Activated T-helper 17 cell treated with anti-CD3 and anti-CD28 coated beads, Interleukin-2, amount 50 U/mL, for 72 hours (primary cell): Measurements from ENCODE around the gene LRRC70. TPM values are rescaled to one million over a fixed set of nuclear protein-coding genes. Genes with fewer than 3 reads are reported as not detected.
"Not testable (repeated sequence)": the region's sequence is repeated elsewhere in the genome, so short reads cannot be mapped to it uniquely, and the experiment has no call there.

ENCODE experiments used
- ATAC-seq: fragments of 150-1000 bp; cut with Tn5 transposase; replicated peaks from 2 replicates; pipeline ENCODE4 v1.10.0; 2021; ENCODE audit warnings: mild to moderate bottlenecking, moderate library complexity
- H3K27ac Mint-ChIP-seq: one replicate; pipeline ENCODE4 v1.8.0; 2022; ENCODE audit warnings: mixed read lengths
- H3K27me3 Mint-ChIP-seq: one replicate; pipeline ENCODE4 v1.8.0; 2022; ENCODE audit warnings: mixed read lengths
- H3K36me3 Mint-ChIP-seq: one replicate; pipeline ENCODE4 v1.8.0; 2022; ENCODE audit warnings: low read depth, mild to moderate bottlenecking, mixed read lengths
- H3K4me1 Mint-ChIP-seq: one replicate; pipeline ENCODE4 v1.8.0; 2022; ENCODE audit warnings: mixed read lengths
- H3K4me3 Mint-ChIP-seq: one replicate; pipeline ENCODE4 v1.8.0; 2022; ENCODE audit warnings: mild to moderate bottlenecking, mixed read lengths
- H3K9me3 Mint-ChIP-seq: one replicate; pipeline ENCODE4 v1.8.0; 2022; ENCODE audit warnings: mixed read lengths
- total RNA-seq, 2 donors: library from RNA; stranded (reverse); gene quantifications; one replicate each; pipeline ENCODE4 v1.2.3, GENCODE V29; 2022

LRRC70 gene
- total RNA-seq, 2 donors from 2014 or later: 1.1 to 2.5 TPM

- H3K27me3 Mint-ChIP-seq: no peaks in the 10 kb centered on the region
- no peak overlapping the region for H3K4me3 Mint-ChIP-seq
- no peak overlapping the region for H3K27ac Mint-ChIP-seq
- peaks cover under 1% of the 10 kb centered on the region for H3K4me1 Mint-ChIP-seq
- peaks cover 88% of the 10 kb centered on the region for H3K36me3 Mint-ChIP-seq
- no peak for ATAC-seq
- peaks cover 9% of the 10 kb centered on the region for H3K9me3 Mint-ChIP-seq
Measured at GRCh38 chr5:62564101-62564500, 14.5 kb upstream of the LRRC70 start.

- H3K9me3 Mint-ChIP-seq, H3K4me1 Mint-ChIP-seq, ATAC-seq, H3K4me3 Mint-ChIP-seq, H3K27ac Mint-ChIP-seq, H3K27me3 Mint-ChIP-seq: not testable (repeated sequence)
- peaks cover 79% of the 10 kb centered on the region for H3K36me3 Mint-ChIP-seq
Measured at GRCh38 chr5:62565740-62566139, 12.9 kb upstream of the LRRC70 start.

GRCh38 chr5:62568143-62568542 lies 10.5 kb upstream of the LRRC70 start:
- peaks cover 9% of the 10 kb centered on the region for H3K9me3 Mint-ChIP-seq
- H3K36me3 Mint-ChIP-seq: peaks cover 63% of the 10 kb centered on the region
- H3K27ac Mint-ChIP-seq: no peak overlapping the region
- H3K4me3 Mint-ChIP-seq: no peak overlapping the region
- no peak for ATAC-seq
- no peaks in the 10 kb centered on the region for H3K27me3 Mint-ChIP-seq
- peaks cover 5% of the 10 kb centered on the region for H3K4me1 Mint-ChIP-seq

GRCh38 chr5:62568800-62569432 lies 9.7 kb upstream of the LRRC70 start:
- Mint-ChIP-seq H3K9me3 (peaks cover 9% of the 10 kb centered on the region), H3K36me3 (peaks cover 59% of the 10 kb centered on the region), H3K4me1 (peaks cover 5% of the 10 kb centered on the region), H3K4me3 (no peak overlapping the region), H3K27ac (peak overlapping the region; percentile 41), H3K27me3 (no peaks in the 10 kb centered on the region)
- ATAC-seq: no peak

GRCh38 chr5:62569470-62569869 lies 9.1 kb upstream of the LRRC70 start:
- Mint-ChIP-seq H3K9me3 (peaks cover 9% of the 10 kb centered on the region), H3K27ac (peak overlapping the region; percentile 41), H3K36me3 (peaks cover 53% of the 10 kb centered on the region), H3K4me1 (peaks cover 10% of the 10 kb centered on the region), H3K4me3 (no peak overlapping the region), H3K27me3 (no peaks in the 10 kb centered on the region)
- ATAC-seq: peak; percentile 84

- Mint-ChIP-seq H3K27ac (no peak overlapping the region), H3K4me1 (peaks cover 24% of the 10 kb centered on the region), H3K36me3 (peaks cover 19% of the 10 kb centered on the region), H3K9me3 (no peaks in the 10 kb centered on the region), H3K4me3 (no peak overlapping the region), H3K27me3 (no peaks in the 10 kb centered on the region)
- no peak for ATAC-seq
Measured at GRCh38 chr5:62572918-62573514, 5.6 kb upstream of the LRRC70 start.

GRCh38 chr5:62574599-62574998 lies 4.0 kb upstream of the LRRC70 start:
- ATAC-seq: peak; percentile 49
- Mint-ChIP-seq H3K4me3 (no peak overlapping the region), H3K36me3 (peaks cover 4% of the 10 kb centered on the region), H3K4me1 (peaks cover 24% of the 10 kb centered on the region), H3K27ac (peak overlapping the region; percentile 32), H3K27me3 (no peaks in the 10 kb centered on the region), H3K9me3 (no peaks in the 10 kb centered on the region)

GRCh38 chr5:62575066-62575465 lies 3.6 kb upstream of the LRRC70 start:
- peaks cover 24% of the 10 kb centered on the region for H3K4me1 Mint-ChIP-seq
- ATAC-seq: no peak
- H3K9me3 Mint-ChIP-seq: no peaks in the 10 kb centered on the region
- no peak overlapping the region for H3K4me3 Mint-ChIP-seq
- H3K27me3 Mint-ChIP-seq: no peaks in the 10 kb centered on the region
- H3K36me3 Mint-ChIP-seq: peaks cover 4% of the 10 kb centered on the region
- peak overlapping the region; percentile 81 for H3K27ac Mint-ChIP-seq

GRCh38 chr5:62575489-62575888 lies 3.1 kb upstream of the LRRC70 start:
- H3K27me3 Mint-ChIP-seq: no peaks in the 10 kb centered on the region
- H3K4me1 Mint-ChIP-seq: peaks cover 24% of the 10 kb centered on the region
- no peak for ATAC-seq
- H3K27ac Mint-ChIP-seq: peak overlapping the region; percentile 81
- peaks cover 4% of the 10 kb centered on the region for H3K36me3 Mint-ChIP-seq
- H3K9me3 Mint-ChIP-seq: no peaks in the 10 kb centered on the region
- H3K4me3 Mint-ChIP-seq: no peak overlapping the region

- peak overlapping the region; percentile 21 for H3K27ac Mint-ChIP-seq
- peak; percentile 68 for ATAC-seq
- peak overlapping the region; percentile 7 for H3K4me3 Mint-ChIP-seq
- H3K9me3 Mint-ChIP-seq: no peaks in the 10 kb centered on the region
- H3K36me3 Mint-ChIP-seq: peaks cover 4% of the 10 kb centered on the region
- no peaks in the 10 kb centered on the region for H3K27me3 Mint-ChIP-seq
- H3K4me1 Mint-ChIP-seq: peaks cover 27% of the 10 kb centered on the region
Measured at GRCh38 chr5:62576570-62577170, 1.9 kb upstream of the LRRC70 start.

GRCh38 chr5:62577488-62577887 lies 1.1 kb upstream of the LRRC70 start:
- H3K4me1 Mint-ChIP-seq: peaks cover 34% of the 10 kb centered on the region
- H3K36me3 Mint-ChIP-seq: no peaks in the 10 kb centered on the region
- H3K4me3 Mint-ChIP-seq: no peak overlapping the region
- no peaks in the 10 kb centered on the region for H3K9me3 Mint-ChIP-seq
- H3K27ac Mint-ChIP-seq: peak overlapping the region; percentile 21
- H3K27me3 Mint-ChIP-seq: no peaks in the 10 kb centered on the region
- no peak for ATAC-seq

- Mint-ChIP-seq H3K4me1 (peaks cover 31% of the 10 kb centered on the region), H3K27me3 (no peaks in the 10 kb centered on the region), H3K27ac (no peak overlapping the region), H3K36me3 (no peaks in the 10 kb centered on the region), H3K4me3 (no peak overlapping the region), H3K9me3 (no peaks in the 10 kb centered on the region)
- ATAC-seq: no peak
Measured at GRCh38 chr5:62579761-62580160, 1.1 kb downstream of the LRRC70 start.

GRCh38 chr5:62581836-62582597 lies 3.4 kb downstream of the LRRC70 start:
- Mint-ChIP-seq H3K36me3 (no peaks in the 10 kb centered on the region), H3K4me3 (no peak overlapping the region)

GRCh38 chr5:62584391-62584790 lies 5.8 kb downstream of the LRRC70 start:
- Mint-ChIP-seq H3K4me1 (peaks cover 29% of the 10 kb centered on the region), H3K4me3 (no peak overlapping the region), H3K36me3 (no peaks in the 10 kb centered on the region), H3K27ac (no peak overlapping the region), H3K27me3 (no peaks in the 10 kb centered on the region), H3K9me3 (no peaks in the 10 kb centered on the region)
- no peak for ATAC-seq

More at GRCh38 chr5:62581836-62582597, 3.4 kb downstream of the LRRC70 start:
- ATAC-seq: no peak
- Mint-ChIP-seq H3K27ac (no peak overlapping the region), H3K27me3 (no peaks in the 10 kb centered on the region), H3K4me1 (peaks cover 30% of the 10 kb centered on the region), H3K9me3 (no peaks in the 10 kb centered on the region)
